ENCODE measurements around the gene FGD3. TPM values are rescaled to one million over a fixed set of nuclear protein-coding genes. Genes with fewer than 3 reads are reported as not detected.

Gene FGD3
- total RNA-seq, 1 donor from 2014 or later, result 0.46 TPM

DNA sequence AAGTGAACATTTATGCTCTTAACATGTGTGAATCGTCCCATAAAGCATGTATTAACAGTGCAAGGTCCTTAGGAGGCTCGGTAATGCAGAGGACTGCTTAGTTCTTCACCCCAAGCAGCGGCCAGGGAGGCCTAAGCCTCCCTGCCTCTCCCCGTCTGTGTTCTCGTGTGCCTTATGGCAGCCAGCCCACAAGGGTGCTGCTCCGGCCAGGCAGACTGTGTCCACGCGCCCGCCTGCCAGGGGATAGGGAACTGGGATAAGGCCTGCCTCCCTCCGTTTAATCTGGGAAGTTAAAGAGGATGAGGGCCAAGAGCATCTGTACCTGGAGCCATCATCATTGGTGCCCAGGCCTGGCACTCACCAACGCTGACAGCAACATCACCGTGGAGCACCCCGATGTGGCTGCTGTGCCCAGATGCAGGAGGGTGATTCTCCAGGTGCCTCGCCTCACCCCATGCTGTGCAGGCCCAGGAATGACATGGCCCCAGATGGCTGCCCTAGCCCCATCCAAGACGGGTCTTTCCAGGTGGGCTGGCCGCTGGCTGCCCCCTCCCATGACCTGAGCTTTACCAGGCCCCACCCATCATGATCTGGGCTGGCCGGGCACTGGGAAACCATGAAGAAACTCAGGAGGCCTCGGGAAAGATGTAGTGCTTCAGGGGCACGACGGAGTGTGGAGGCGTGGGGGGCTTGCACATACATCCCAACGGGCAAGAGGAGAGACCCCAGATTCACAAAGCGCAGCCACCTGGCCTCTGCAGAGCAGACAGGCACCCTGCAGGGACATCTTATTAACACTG lies 75.6 kb downstream of the FGD3 start:
- Histone ChIP-seq H3K27me3 (ENCODE audit: control insufficient read depth, insufficient read depth, low read length) (no peaks in the 10 kb centered on the region), H3K36me3 (ENCODE audit: control insufficient read depth, insufficient read depth, low read length) (no peaks in the 10 kb centered on the region), H3K4me3 (ENCODE audit: low read depth, low read length) (no peak overlapping the region)
- TF ChIP-seq, protein P1, sequence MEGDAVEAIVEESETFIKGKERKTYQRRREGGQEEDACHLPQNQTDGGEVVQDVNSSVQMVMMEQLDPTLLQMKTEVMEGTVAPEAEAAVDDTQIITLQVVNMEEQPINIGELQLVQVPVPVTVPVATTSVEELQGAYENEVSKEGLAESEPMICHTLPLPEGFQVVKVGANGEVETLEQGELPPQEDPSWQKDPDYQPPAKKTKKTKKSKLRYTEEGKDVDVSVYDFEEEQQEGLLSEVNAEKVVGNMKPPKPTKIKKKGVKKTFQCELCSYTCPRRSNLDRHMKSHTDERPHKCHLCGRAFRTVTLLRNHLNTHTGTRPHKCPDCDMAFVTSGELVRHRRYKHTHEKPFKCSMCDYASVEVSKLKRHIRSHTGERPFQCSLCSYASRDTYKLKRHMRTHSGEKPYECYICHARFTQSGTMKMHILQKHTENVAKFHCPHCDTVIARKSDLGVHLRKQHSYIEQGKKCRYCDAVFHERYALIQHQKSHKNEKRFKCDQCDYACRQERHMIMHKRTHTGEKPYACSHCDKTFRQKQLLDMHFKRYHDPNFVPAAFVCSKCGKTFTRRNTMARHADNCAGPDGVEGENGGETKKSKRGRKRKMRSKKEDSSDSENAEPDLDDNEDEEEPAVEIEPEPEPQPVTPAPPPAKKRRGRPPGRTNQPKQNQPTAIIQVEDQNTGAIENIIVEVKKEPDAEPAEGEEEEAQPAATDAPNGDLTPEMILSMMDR (IDR thresholded peaks at IDR 0.05; ENCODE audit: insufficient read depth, low read length, poor library complexity, severe bottlenecking), result no peak
- no peak for DNase-seq (ENCODE audit: low read depth)

GRCh38 chr9:93023521-93023815 lies 76.1 kb downstream of the FGD3 start:
- Histone ChIP-seq H3K36me3 (ENCODE audit: control insufficient read depth, insufficient read depth, low read length) (no peaks in the 10 kb centered on the region), H3K4me3 (ENCODE audit: low read depth, low read length) (no peak overlapping the region), H3K27me3 (ENCODE audit: control insufficient read depth, insufficient read depth, low read length) (no peaks in the 10 kb centered on the region)
- no peak for DNase-seq (ENCODE audit: low read depth)
- TF ChIP-seq, protein P1 (IDR thresholded peaks at IDR 0.05; ENCODE audit: insufficient read depth, low read length, poor library complexity, severe bottlenecking), result no peak

- no peak for DNase-seq (ENCODE audit: low read depth)
- H3K36me3 ChIP-seq (ENCODE audit: control insufficient read depth, insufficient read depth, low read length), result no peaks in the 10 kb centered on the region
- TF ChIP-seq, protein P1 (IDR thresholded peaks at IDR 0.05; ENCODE audit: insufficient read depth, low read length, poor library complexity, severe bottlenecking), result no peak
- no peak overlapping the region for H3K4me3 ChIP-seq (ENCODE audit: low read depth, low read length)
- no peaks in the 10 kb centered on the region for H3K27me3 ChIP-seq (ENCODE audit: control insufficient read depth, insufficient read depth, low read length)
Observed at GRCh38 chr9:93024646-93024910, 77.3 kb downstream of the FGD3 start.

DNA sequence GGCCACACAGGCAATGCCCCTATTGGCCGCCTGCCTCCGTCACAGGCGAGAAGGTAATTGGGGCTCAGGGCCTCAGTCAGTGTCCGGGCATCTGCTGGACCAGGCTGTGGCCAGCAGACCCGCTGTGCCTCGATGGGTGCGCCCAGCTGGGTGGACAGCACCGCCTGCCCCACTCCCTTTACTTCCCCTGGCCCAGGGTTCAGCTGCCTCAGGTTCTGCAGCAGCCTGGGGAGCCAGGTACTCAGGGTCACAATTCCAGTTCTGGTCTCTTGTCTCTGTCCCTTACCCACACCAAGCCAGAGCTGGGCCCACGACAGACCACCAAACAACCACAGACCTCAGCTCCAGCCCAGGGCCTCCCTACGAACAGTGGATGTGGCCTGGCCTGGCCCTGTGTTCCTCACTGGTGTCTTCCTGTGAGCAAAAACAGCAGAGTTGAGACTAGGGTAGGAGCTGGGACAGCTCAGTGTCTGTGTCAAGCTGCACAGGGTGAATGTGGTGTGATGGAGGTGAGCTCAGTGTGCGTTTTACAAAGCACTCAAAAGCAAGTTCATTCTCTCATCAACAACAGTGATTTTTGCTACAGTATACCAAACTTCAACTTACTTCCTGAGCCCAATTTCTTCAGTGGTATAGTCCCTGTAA lies 77.8 kb downstream of the FGD3 start:
- Histone ChIP-seq H3K36me3 (ENCODE audit: control insufficient read depth, insufficient read depth, low read length) (no peaks in the 10 kb centered on the region), H3K4me3 (ENCODE audit: low read depth, low read length) (no peak overlapping the region), H3K27me3 (ENCODE audit: control insufficient read depth, insufficient read depth, low read length) (no peaks in the 10 kb centered on the region)
- TF ChIP-seq, protein P1 (IDR thresholded peaks at IDR 0.05; ENCODE audit: insufficient read depth, low read length, poor library complexity, severe bottlenecking), result no peak
- no peak for DNase-seq (ENCODE audit: low read depth)

DNA sequence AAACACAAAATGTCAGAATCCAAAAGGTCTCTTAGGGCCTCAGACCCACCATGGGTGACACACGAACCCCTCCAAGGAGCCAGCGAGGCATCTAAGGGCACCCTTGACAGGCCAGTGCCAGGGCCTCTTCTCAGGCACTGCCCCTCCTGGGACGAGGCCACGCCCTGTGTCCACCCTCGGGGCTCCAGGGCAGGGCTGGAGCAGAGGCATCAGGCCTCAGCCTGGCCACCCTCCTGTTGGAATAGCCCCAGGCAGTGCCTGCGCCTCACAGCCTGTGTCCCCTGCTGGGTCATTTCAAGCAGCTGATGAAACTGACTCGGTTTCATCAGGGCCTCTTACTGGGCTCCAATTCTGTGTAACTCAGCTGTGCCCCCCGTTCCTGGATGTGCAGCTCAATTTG lies 78.4 kb downstream of the FGD3 start:
- Histone ChIP-seq H3K27me3 (ENCODE audit: control insufficient read depth, insufficient read depth, low read length) (no peaks in the 10 kb centered on the region), H3K4me3 (ENCODE audit: low read depth, low read length) (no peak overlapping the region), H3K36me3 (ENCODE audit: control insufficient read depth, insufficient read depth, low read length) (no peaks in the 10 kb centered on the region)
- TF ChIP-seq, protein P1 (IDR thresholded peaks at IDR 0.05; ENCODE audit: insufficient read depth, low read length, poor library complexity, severe bottlenecking), result no peak
- DNase-seq (ENCODE audit: low read depth), result no peak

DNA sequence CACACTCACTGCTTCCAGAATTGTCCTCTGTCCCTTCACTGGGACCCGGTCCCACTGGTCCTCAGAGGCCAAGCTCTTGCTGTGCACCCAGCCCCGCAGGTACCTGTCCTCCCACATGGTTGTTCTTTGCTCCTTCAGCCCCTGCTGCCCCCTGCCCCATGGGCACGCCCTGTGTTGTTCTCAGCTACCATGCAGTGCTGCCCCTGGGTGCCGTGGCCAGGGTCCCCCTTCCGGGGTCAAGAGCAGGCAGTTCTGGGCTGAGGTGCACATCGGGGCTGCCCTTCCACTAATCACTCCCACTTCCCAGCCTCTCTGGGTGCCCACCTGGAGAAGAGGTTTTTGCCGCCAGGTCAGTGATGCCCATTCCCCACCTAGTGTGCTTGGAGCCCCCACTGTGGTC lies 79.3 kb downstream of the FGD3 start:
- no peaks in the 10 kb centered on the region for H3K27me3 ChIP-seq (ENCODE audit: control insufficient read depth, insufficient read depth, low read length)
- no peak overlapping the region for H3K4me3 ChIP-seq (ENCODE audit: low read depth, low read length)
- no peaks in the 10 kb centered on the region for H3K36me3 ChIP-seq (ENCODE audit: control insufficient read depth, insufficient read depth, low read length)
- DNase-seq (ENCODE audit: low read depth), result no peak
- TF ChIP-seq, protein P1 (IDR thresholded peaks at IDR 0.05; ENCODE audit: insufficient read depth, low read length, poor library complexity, severe bottlenecking), result no peak

All from kidney epithelial cell (primary cell).